HepG2 (cell line): ENCODE measurements around the gene ZBTB46. TPM values are rescaled to one million over a fixed set of nuclear protein-coding genes. Genes with fewer than 3 reads are reported as not detected.

Source experiments
- CBX5 ChIP-seq: sonication (generic); formaldehyde crosslinking; IDR thresholded peaks from 2 replicates; pipeline ENCODE4 v1.4.0; 2020; ENCODE audit warnings: missing genetic modification reagents, borderline replicate concordance
- ELF3 ChIP-seq: IDR thresholded peaks from 2 replicates; pipeline ENCODE4 v1.6.1; 2016; ENCODE audit warnings: missing genetic modification reagents, missing compliant biosample characterization
- ERF ChIP-seq: IDR thresholded peaks from 2 replicates; pipeline ENCODE4 v1.6.1; 2018; ENCODE audit warnings: missing biosample characterization, missing genetic modification reagents
- FOXA3 ChIP-seq: IDR thresholded peaks from 2 replicates; pipeline ENCODE4 v1.6.1; 2016; ENCODE audit warnings: missing genetic modification reagents, missing compliant biosample characterization
- GATAD1 ChIP-seq: IDR thresholded peaks from 2 replicates; pipeline ENCODE4 v1.6.1; 2016; ENCODE audit warnings: missing genetic modification reagents, missing compliant biosample characterization
- GPN1 ChIP-seq: sonication (generic); formaldehyde crosslinking; IDR thresholded peaks from 2 replicates; pipeline ENCODE4 v1.5.1; 2020; ENCODE audit warnings: missing genetic modification reagents, borderline replicate concordance
- IKZF5 ChIP-seq: IDR thresholded peaks from 2 replicates; pipeline ENCODE4 v1.6.1; 2018; ENCODE audit warnings: missing genetic modification reagents, mild to moderate bottlenecking, missing compliant biosample characterization
- IRF9 ChIP-seq: sonication (generic); formaldehyde crosslinking; IDR thresholded peaks from 2 replicates; pipeline ENCODE4 v1.8.0; 2022; ENCODE audit warnings: missing genetic modification reagents, mild to moderate bottlenecking, borderline replicate concordance
- NFKB2 ChIP-seq: sonication (generic); formaldehyde crosslinking; IDR thresholded peaks from 2 replicates; pipeline ENCODE4 v1.4.0; 2020; ENCODE audit warnings: missing genetic modification reagents, borderline replicate concordance
- PAF1 ChIP-seq: IDR thresholded peaks from 2 replicates; pipeline ENCODE4 v1.6.1; 2016; ENCODE audit warnings: missing genetic modification reagents, missing compliant biosample characterization
- POLR2G ChIP-seq: fragments of 200-400 bp; formaldehyde crosslinking; IDR thresholded peaks from 2 replicates; pipeline ENCODE4 v1.6.1; 2018; ENCODE audit warnings: mild to moderate bottlenecking, low read depth, low read length, moderate library complexity
- RARG ChIP-seq: sonication (generic); formaldehyde crosslinking; IDR thresholded peaks from 2 replicates; pipeline ENCODE4 v1.4.0; 2020; ENCODE audit warnings: low read depth, mild to moderate bottlenecking, missing genetic modification reagents
- SNAI1 ChIP-seq: sonication (generic); formaldehyde crosslinking; IDR thresholded peaks from 2 replicates; pipeline ENCODE4 v1.5.0; 2020; ENCODE audit warnings: mild to moderate bottlenecking, missing genetic modification reagents, borderline replicate concordance
- TOPORS ChIP-seq: sonication (generic); formaldehyde crosslinking; IDR thresholded peaks from 2 replicates; pipeline ENCODE4 v1.8.0; 2023; ENCODE audit warnings: mild to moderate bottlenecking, missing genetic modification reagents
- YEATS2 ChIP-seq: sonication (generic); formaldehyde crosslinking; IDR thresholded peaks from 2 replicates; pipeline ENCODE4 v1.4.0; 2020; ENCODE audit warnings: missing genetic modification reagents, borderline replicate concordance
- ZFP90 ChIP-seq: sonication (generic); formaldehyde crosslinking; IDR thresholded peaks from 2 replicates; pipeline ENCODE4 v1.8.0; 2022; ENCODE audit warnings: missing genetic modification reagents, mild to moderate bottlenecking, inconsistent platforms, borderline replicate concordance
- ZKSCAN5 ChIP-seq: sonication (generic); formaldehyde crosslinking; IDR thresholded peaks from 2 replicates; pipeline ENCODE4 v1.5.1; 2020; ENCODE audit warnings: mild to moderate bottlenecking, missing genetic modification reagents
- ZKSCAN8 ChIP-seq: IDR thresholded peaks from 2 replicates; pipeline ENCODE4 v1.6.1; 2016; ENCODE audit warnings: borderline replicate concordance, missing genetic modification reagents, missing compliant biosample characterization
- ZNF10 ChIP-seq: sonication (generic); formaldehyde crosslinking; IDR thresholded peaks from 2 replicates; pipeline ENCODE4 v1.4.0; 2020; ENCODE audit warnings: mild to moderate bottlenecking, low read depth, missing genetic modification reagents, borderline replicate concordance
- ZNF225 ChIP-seq: sonication (generic); formaldehyde crosslinking; IDR thresholded peaks from 2 replicates; pipeline ENCODE4 v1.4.0; 2020; ENCODE audit warnings: mild to moderate bottlenecking, missing genetic modification reagents
- ZNF230 ChIP-seq: sonication (generic); formaldehyde crosslinking; IDR thresholded peaks from 2 replicates; pipeline ENCODE4 v1.4.0; 2020; ENCODE audit warnings: mild to moderate bottlenecking, missing genetic modification reagents
- ZNF749 ChIP-seq: sonication (generic); formaldehyde crosslinking; IDR thresholded peaks from 2 replicates; pipeline ENCODE4 v1.8.0; 2022; ENCODE audit warnings: mild to moderate bottlenecking, missing genetic modification reagents, moderate library complexity, borderline replicate concordance
- ZNF781 ChIP-seq: sonication (generic); formaldehyde crosslinking; IDR thresholded peaks from 2 replicates; pipeline ENCODE4 v1.5.1; 2020; ENCODE audit warnings: borderline replicate concordance, mild to moderate bottlenecking, missing genetic modification reagents; ENCODE audit errors: not compliant biosample characterization
- ZNF891 ChIP-seq: sonication (generic); formaldehyde crosslinking; IDR thresholded peaks from 2 replicates; pipeline ENCODE4 v1.5.0; 2020; ENCODE audit warnings: mild to moderate bottlenecking, missing genetic modification reagents
- polyA plus RNA-seq, 8 experiments: library from polyadenylated mRNA; depleted of rRNA in 3 of 8; stranded (reverse) in 7 of 8; unstranded in 1 of 8; fragments of >200 nt; fragmentation: Illumina TruSeq in 4 of 8; extraction: Trizol in 4 of 8; gene quantifications; 2 replicates each; pipeline versions ENCODE4 v1.2.1 to v1.2.3, GENCODE V29; 2011 to 2016; ENCODE audit warnings: low read depth in 4 of 8, missing spikeins in 1 of 8, mixed read lengths in 1 of 8; ENCODE audit not compliant: insufficient read depth in 1 of 8
- total RNA-seq, 5 experiments: library from RNA; depleted of rRNA; stranded (reverse); fragments of >200 nt; fragmentation: Illumina TruSeq; extraction: Trizol; gene quantifications; 2 replicates each; pipeline ENCODE4 v1.2.3, GENCODE V29; 2016; ENCODE audit warnings: low read depth in 1 of 5
- TF ChIP-seq, protein P1 (sequence below): sonication (generic); formaldehyde crosslinking; IDR thresholded peaks from 2 replicates; pipeline ENCODE4 v1.4.0; 2020; ENCODE audit warnings: missing genetic modification reagents, mild to moderate bottlenecking, borderline replicate concordance

ZBTB46 gene
- total and polyA plus RNA-seq, 2 of the 13 experiments (the other 11 are each of a cell fraction or from before 2014, with no cell fraction given), result 1.6 to 13.5 TPM

GRCh38 chr20:63696628-63697356, 134.3 kb downstream of the ZBTB46 start, which contains the start of gene TNFRSF6B (continued):
- TF ChIP-seq ZNF749 (CRISPR knock-in tag), result peak; percentile 1
- TF ChIP-seq YEATS2 (CRISPR knock-in tag), result 0 out of 2 replicates have a peak, but pooled peaks have one; percentile 18
- no peak for TF ChIP-seq RARG (CRISPR knock-in tag)
- no peak for TF ChIP-seq ZNF891 (CRISPR knock-in tag)
- peak; percentile 75; the same call in 1 of the 2 replicates for TF ChIP-seq NFKB2 (CRISPR knock-in tag)
- TF ChIP-seq, protein P1, sequence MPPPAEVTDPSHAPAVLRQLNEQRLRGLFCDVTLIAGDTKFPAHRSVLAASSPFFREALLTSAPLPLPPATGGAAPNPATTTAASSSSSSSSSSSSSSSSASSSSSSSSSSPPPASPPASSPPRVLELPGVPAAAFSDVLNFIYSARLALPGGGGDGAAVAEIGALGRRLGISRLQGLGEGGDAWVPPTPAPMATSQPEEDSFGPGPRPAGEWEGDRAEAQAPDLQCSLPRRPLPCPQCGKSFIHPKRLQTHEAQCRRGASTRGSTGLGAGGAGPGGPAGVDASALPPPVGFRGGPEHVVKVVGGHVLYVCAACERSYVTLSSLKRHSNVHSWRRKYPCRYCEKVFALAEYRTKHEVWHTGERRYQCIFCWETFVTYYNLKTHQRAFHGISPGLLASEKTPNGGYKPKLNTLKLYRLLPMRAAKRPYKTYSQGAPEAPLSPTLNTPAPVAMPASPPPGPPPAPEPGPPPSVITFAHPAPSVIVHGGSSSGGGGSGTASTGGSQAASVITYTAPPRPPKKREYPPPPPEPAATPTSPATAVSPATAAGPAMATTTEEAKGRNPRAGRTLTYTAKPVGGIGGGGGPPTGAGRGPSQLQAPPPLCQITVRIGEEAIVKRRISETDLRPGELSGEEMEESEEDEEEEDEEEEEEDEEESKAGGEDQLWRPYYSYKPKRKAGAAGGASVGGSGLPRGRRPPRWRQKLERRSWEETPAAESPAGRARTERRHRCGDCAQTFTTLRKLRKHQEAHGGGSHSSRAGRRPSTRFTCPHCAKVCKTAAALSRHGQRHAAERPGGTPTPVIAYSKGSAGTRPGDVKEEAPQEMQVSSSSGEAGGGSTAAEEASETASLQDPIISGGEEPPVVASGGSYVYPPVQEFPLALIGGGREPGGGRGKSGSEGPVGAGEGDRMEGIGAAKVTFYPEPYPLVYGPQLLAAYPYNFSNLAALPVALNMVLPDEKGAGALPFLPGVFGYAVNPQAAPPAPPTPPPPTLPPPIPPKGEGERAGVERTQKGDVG (CRISPR knock-in tag), result no peak
- TF ChIP-seq ZNF781 (CRISPR knock-in tag), result peak; percentile 54
- peak; percentile 33 for TF ChIP-seq FOXA3
- no peak for TF ChIP-seq SNAI1 (CRISPR knock-in tag)
- no peak for TF ChIP-seq ZNF10 (CRISPR knock-in tag)
- no peak for TF ChIP-seq ELF3 (CRISPR knock-in tag)
- TF ChIP-seq GPN1, result 0 out of 2 replicates have a peak, but pooled peaks have one; percentile 37
- no peak for TF ChIP-seq ZKSCAN8 (CRISPR knock-in tag)
- TF ChIP-seq ERF (CRISPR knock-in tag), result peak; percentile 70; the same call in 1 of the 2 replicates
- TF ChIP-seq ZNF230, result no peak
- no peak; the same call in 1 of the 2 replicates for TF ChIP-seq TOPORS (CRISPR knock-in tag)
- peak; percentile 69; the same call in 1 of the 2 replicates for TF ChIP-seq IRF9 (CRISPR knock-in tag)
- TF ChIP-seq IKZF5, result no peak
- peak; percentile 61 for TF ChIP-seq POLR2G
- peak; percentile 38; the same call in 1 of the 2 replicates for TF ChIP-seq GATAD1
- 0 out of 2 replicates have a peak, but pooled peaks have one; percentile 64 for TF ChIP-seq ZFP90 (CRISPR knock-in tag)
- TF ChIP-seq ZNF225, result no peak; the same call in 1 of the 2 replicates
- TF ChIP-seq PAF1, result peak; percentile 80
- TF ChIP-seq ZKSCAN5 (CRISPR knock-in tag), result peak; percentile 63; the same call in 1 of the 2 replicates
- no peak for TF ChIP-seq CBX5
